T47D (cell line): Measurements from ENCODE around the gene VCPKMT.

Experiments
- DNase-seq, 2 experiments: peaks; one replicate each; pipeline versions ENCODE4 v3.0.0 to v3.0.0-alpha.2; 2011 to 2012; ENCODE audit warnings: low read depth in 1 of 2, low spot score in 1 of 2
- JUND ChIP-seq: IDR thresholded peaks from 2 replicates; pipeline ENCODE4 v1.6.1; 2012; ENCODE audit warnings: low read depth
- in situ Hi-C: cut with HindIII; loops from 2 replicates; pipeline ENCODE4 v1.10.0; 2016; ENCODE audit warnings: low sequenced_read_pairs, low pct_unique_long_range_greater_than_20kb

VCPKMT gene

DNA sequence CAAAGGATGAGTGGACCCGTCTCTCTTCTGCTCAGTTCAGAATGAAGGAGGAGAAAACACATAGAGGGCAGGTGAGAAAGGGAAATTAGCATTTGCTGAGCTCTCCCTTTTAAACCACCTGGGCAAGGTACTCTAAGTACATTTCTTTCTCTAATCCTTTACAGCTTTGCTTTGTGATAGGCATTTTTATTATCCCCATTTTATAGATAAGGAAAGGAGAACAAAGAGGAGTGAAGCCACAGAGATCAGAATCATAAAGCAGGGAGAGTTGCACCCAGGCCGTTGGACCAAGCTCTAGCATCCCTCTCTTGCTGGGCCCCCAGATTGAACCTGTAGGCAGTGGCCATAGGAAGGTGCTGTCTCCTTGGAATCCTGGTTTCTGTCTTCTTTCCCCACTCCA, 47.0 kb downstream of the VCPKMT start:
- in situ Hi-C loops, result no loop called here
- no peak for TF ChIP-seq JUND
- DNase-seq, result no peak

DNA sequence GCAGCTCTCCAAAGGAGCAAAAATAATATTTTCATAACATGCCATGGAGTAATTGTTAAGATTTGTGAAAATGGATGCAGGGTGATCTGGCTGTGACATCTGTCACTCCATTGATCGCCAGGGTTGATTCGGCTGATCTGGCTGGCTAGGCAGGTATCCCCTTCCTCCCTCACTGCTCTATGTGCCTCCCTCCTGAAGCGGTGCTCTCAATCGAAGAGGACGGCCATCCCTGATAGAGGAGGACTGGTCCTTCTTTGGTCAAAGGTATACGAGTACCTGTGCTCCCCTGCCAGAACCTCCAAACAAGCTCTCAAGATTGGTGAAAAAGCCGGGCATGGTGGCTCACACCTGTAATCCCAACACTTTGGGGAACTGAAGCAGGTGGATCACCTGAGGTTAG, 47.9 kb downstream of the VCPKMT start:
- DNase-seq, result no peak
- in situ Hi-C loops, result no loop called here
- TF ChIP-seq JUND, result no peak

- in situ Hi-C loops, result no loop called here
- no peak for TF ChIP-seq JUND
- peak in 1 of 2 experiments; percentile 26 for DNase-seq
These were observed 48.5 kb downstream of the VCPKMT start for GRCh38 chr14:50067723-50068495.

DNA sequence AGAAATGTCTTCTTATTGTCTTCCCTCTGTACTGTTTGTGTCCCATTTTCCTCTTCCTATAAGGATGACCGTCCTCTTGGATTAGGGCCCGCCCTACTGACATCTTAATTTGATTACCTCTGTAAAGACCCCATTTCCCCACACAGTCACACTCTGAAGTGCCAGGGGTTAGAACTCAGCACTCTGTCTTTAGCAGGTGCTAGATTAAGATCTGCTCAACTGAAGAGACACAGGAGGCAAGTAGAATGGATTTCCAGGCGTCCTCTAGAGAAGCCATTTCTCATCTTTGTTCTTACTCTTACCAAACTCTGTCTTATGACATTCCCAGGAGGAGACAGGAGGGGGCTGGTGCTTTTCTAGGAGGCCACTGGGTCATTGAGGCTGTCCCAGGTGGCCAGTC, 50.8 kb downstream of the VCPKMT start:
- in situ Hi-C loops, result no loop called here

GRCh38 chr14:50064993-50065392, 51.4 kb downstream of the VCPKMT start:
- in situ Hi-C loops, result no loop called here
- TF ChIP-seq JUND, result no peak
- no peak for DNase-seq

More for the DNA sequence above, 50.8 kb downstream of the VCPKMT start:
- DNase-seq, result no peak
- TF ChIP-seq JUND, result no peak

DNA sequence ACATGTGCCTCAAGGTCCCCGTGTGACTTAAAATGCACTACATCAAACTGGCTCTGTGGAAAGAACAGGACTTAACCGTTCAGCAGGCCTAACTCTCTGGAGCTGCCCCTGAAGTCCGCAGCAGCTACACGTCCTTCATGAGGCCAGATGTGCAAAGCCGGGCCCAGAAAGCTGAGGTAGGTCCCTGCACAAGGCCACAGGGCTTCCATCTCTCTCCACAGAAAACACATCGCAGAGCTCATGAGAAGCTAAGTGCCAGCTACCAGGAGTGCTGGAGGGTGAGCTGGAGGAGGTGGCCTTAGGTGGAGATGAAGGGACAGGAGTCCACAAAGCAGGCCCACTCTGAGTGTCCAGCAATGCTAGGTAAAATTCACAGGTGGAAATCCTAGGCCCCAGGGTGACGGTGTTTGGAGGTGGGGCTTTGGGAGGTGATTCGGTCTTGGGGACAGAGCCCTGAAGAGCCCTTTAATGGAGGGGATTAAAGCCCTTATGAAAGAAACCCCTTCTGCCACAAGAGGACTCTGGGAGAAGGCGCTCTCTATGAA, 52.4 kb downstream of the VCPKMT start:
- TF ChIP-seq JUND, result no peak
- no peak for DNase-seq
- in situ Hi-C loops, result no loop called here

GRCh38 chr14:50062438-50063085, 53.8 kb downstream of the VCPKMT start:
- TF ChIP-seq JUND, result no peak
- no peak for DNase-seq
- in situ Hi-C loops, result no loop called here

GRCh38 chr14:50061664-50062437, 54.5 kb downstream of the VCPKMT start:
- in situ Hi-C loops, result no loop called here
- no peak for TF ChIP-seq JUND
- DNase-seq, result no peak

- in situ Hi-C loops, result no loop called here
- DNase-seq, result peak in 1 of 2 experiments; percentile 25
- TF ChIP-seq JUND, result no peak
These were observed 55.3 kb downstream of the VCPKMT start for GRCh38 chr14:50060871-50061663.

DNA sequence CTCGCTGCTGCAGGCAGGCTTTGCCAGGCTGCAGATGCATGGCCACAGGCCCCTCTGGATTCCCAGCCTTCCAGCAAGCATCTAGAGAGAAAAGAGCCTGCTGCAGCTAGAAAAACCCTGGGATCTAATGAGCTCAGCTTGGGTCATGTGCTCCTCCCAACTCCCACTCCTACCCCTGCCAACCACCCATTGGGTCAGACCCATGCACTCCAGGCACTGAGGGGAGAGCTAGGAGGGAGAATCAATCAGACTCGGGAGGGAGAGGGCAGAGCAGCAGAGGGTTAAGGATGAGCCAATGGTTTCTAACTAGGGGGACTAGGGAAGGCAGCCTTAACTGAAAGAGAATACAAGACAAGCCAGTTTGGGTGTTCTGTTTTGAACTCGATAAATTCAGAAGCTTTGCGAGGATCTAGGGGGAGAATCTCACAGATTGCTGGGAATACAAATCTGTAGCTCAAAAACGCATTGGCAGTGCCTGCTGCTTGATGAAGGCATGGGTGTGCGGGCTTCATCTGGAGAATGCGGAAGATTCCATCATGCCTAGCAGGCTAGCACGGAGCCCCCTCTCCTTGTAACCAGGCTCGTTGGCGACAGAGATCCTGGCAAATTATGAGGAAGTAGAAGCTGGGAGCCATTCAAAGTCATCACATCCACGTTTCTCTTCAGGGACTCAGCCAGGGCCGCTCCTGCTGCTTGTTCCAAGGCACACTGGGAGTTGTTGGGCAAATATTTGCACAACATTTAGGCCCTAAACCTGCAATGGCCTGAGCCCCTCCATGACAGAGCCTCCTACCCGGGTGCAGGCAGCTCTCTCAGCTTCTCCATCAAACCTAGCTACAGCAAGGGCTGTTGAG, 56.4 kb downstream of the VCPKMT start:
- no peak for TF ChIP-seq JUND
- in situ Hi-C loops, result no loop called here
- no peak for DNase-seq
